Gastroesophageal sphincter (tissue), 4 donors: ENCODE data around the gene RAP1GAP. TPM values are rescaled to one million over a fixed set of nuclear protein-coding genes. Genes with fewer than 3 reads are reported as not detected.

Experiments used
- ATAC-seq: fragments of 150-250 bp; one replicate; pipeline ENCODE4 v1.9.1; 2016; ENCODE audit warnings: mild to moderate bottlenecking, moderate library complexity
- H3K27ac ChIP-seq, 4 donors: fragments of 200-600 bp; sonication (generic) in 3 of 4; 1 replicate in 3 of 4; 2 replicates in 1 of 4; pipeline ENCODE4 v1.5.1; 2016 to 2019
- H3K27me3 ChIP-seq: fragments of 200-600 bp; sonication (generic); one replicate; pipeline ENCODE4 v1.5.1; 2019
- H3K36me3 ChIP-seq, 2 donors: fragments of 200-600 bp; sonication (generic); one replicate each; pipeline ENCODE4 v1.5.1; 2019; ENCODE audit warnings: control low read depth in 1 of 2
- H3K4me1 ChIP-seq, 3 donors: fragments of 200-600 bp; sonication (generic); 1 replicate in 2 of 3; 2 replicates in 1 of 3; pipeline ENCODE4 v1.5.1; 2016 to 2019; ENCODE audit warnings: control low read depth in 2 of 3
- H3K4me3 ChIP-seq, 2 donors: fragments of 200-600 bp; sonication (generic); one replicate each; pipeline ENCODE4 v1.5.1; 2019; ENCODE audit warnings: mild to moderate bottlenecking in 1 of 2, moderate library complexity in 1 of 2
- H3K9me3 ChIP-seq, 3 donors: fragments of 200-600 bp; sonication (generic); one replicate each; pipeline ENCODE4 v1.5.1; 2017 to 2019; ENCODE audit warnings: control low read depth in 2 of 3
- CTCF ChIP-seq, 4 experiments: fragments of 200-600 bp in 2 of 4; fragments of 450-650 bp in 2 of 4; sonication (generic) in 1 of 4; IDR thresholded peaks; one replicate each; pipeline ENCODE4 v1.5.1; 2017 to 2019; ENCODE audit warnings: antibody characterized with exemption in 4 of 4, mild to moderate bottlenecking in 2 of 4, moderate library complexity in 2 of 4
- EP300 ChIP-seq: sonication (generic); formaldehyde crosslinking; IDR thresholded peaks from one replicate; pipeline ENCODE4 v1.6.1; 2017; ENCODE audit warnings: antibody characterized with exemption, mild to moderate bottlenecking
- POLR2A ChIP-seq, 2 donors: fragments of 450-650 bp; IDR thresholded peaks; one replicate each; pipeline ENCODE4 v1.6.1; 2017; ENCODE audit warnings: antibody characterized with exemption in 2 of 2, mild to moderate bottlenecking in 2 of 2, moderate library complexity in 1 of 2
- POLR2AphosphoS5 ChIP-seq: sonication (generic); formaldehyde crosslinking; IDR thresholded peaks from one replicate; pipeline ENCODE4 v1.6.1; 2017; ENCODE audit warnings: antibody characterized with exemption
- WGBS, 2 donors: methylation state at CpG; one replicate each; pipeline ENCODE4 v1.1.5; 2018; ENCODE audit warnings: low coverage in 1 of 2; 5-methylcytosine and 5-hydroxymethylcytosine counted together
- total RNA-seq, 4 donors: library from RNA; depleted of rRNA; stranded (reverse); fragments of >200 nt; gene quantifications; one replicate each; pipeline ENCODE4 v1.1.0, GENCODE V29; 2016

Gene RAP1GAP
- total RNA-seq, 4 donors from 2014 or later, result 0.12 to 2.3 TPM; not detected in 2

DNA sequence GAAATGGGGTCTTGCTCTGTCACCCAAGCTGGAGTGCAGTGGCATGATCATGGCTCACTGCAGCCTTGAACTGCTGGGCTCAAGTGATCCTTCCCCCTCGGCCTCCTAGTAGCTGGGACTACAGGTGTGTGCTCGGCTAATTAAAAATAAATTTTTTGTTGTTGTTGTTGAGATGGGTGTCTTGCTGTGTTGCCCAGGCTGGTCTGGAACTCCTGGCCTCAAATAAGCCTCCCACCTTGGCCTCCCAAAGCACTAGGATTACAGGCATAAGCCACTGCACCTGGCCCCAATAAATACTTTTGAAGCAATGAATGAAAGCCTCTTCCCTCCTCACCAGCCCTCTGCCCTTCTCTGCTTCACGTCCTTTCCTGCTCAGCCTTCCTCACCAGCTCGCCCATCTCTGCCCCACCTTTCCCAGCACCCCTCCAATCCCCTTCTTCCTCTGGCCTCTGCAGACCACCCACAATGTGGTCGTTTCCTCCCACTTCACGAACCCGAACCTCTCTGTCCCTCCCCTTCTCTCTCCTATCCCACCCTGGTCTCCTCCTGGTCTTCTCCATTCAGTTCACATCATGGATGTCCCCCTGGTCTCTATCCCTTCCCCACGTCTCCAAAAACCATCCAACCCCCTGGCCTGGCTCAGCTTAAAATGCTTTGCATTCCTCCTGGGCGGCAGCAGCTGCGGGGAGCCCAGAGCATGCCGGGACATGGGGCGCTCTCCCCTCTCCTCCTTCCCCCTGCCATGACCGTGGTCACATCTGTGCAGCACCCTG is 38.4 kb downstream of the RAP1GAP start:
- Histone ChIP-seq H3K4me1 (no peaks in the 10 kb centered on the region), H3K27ac (no peak overlapping the region), H3K9me3 (no peaks in the 10 kb centered on the region), H3K36me3 (no peaks in the 10 kb centered on the region), H3K27me3 (peaks cover 69% of the 10 kb centered on the region), H3K4me3 (no peak overlapping the region)
- no peak for ATAC-seq
- 33 to 42% methylated on average over 3 to 7 of the region's 13 CpGs for WGBS, 2 donors
- TF ChIP-seq POLR2AphosphoS5, result no peak
- no peak for TF ChIP-seq CTCF (IDR thresholded peaks at IDR 0.05)
- TF ChIP-seq EP300, result no peak
- no peak for TF ChIP-seq POLR2A (IDR thresholded peaks at IDR 0.05)

DNA sequence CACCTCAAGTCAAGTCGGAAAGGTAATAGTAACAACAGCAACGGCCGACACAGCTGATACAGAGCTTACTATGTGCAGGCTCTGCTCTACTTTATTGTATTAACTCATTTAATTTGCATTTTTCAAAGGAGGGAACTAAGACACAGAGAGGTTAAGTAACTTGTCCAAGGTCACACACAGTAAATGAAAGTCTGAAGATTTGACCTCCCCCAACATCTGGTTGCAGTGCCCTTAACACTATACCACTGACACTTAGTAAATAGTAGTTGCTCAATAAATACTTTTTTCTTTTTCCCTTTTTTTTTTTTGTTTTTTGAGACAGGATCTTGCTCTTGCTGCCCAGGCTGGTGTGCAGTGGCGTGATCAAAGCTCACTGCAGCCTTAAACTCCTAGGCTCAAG is 39.2 kb downstream of the RAP1GAP start:
- ATAC-seq, result no peak
- H3K27me3 ChIP-seq, result peaks cover 71% of the 10 kb centered on the region
- WGBS, 2 donors, result 95% methylated on average over 3 of the region's 4 CpGs; no CpG with 5 or more reads in 1 of the 2 donors
- H3K27ac ChIP-seq, result no peak overlapping the region
- no peak overlapping the region for H3K4me3 ChIP-seq
- no peaks in the 10 kb centered on the region for H3K9me3 ChIP-seq
- no peak for TF ChIP-seq CTCF (IDR thresholded peaks at IDR 0.05)
- no peak for TF ChIP-seq EP300
- H3K36me3 ChIP-seq, result no peaks in the 10 kb centered on the region
- no peaks in the 10 kb centered on the region for H3K4me1 ChIP-seq

DNA sequence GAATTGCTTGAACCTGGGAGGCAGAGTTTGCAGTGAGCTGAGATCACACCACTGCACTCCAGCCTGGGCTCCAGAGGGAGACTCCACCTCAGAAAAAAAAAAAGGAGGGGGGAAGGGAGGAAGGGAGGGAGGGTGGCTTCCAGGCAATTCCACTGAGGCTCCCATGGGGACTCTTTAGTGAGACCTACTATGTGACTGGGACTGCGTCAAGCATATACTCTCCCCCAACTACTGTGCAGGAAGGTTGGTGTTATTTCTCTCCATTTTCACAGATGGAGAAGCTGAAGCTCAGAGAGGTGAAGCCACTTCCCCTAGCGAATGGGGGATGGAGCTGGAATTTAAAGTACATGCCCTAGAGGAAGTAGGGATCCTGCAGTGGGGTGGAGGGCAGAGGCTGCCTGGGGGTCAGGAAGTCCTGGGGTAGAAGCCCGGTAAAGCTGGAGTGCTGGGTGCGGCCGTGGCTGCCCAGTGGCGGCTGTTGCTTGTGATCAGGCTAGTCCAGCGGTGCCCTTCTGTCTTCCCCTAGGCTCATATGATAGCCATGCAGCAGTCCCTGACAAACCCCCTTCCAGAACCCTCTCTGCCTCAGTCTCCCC is 40.3 kb downstream of the RAP1GAP start:
- Histone ChIP-seq H3K4me1 (no peaks in the 10 kb centered on the region), H3K27ac (no peak overlapping the region), H3K4me3 (no peak overlapping the region), H3K36me3 (no peaks in the 10 kb centered on the region), H3K9me3 (no peaks in the 10 kb centered on the region), H3K27me3 (peaks cover 74% of the 10 kb centered on the region)
- no peak for TF ChIP-seq CTCF (IDR thresholded peaks at IDR 0.05)
- TF ChIP-seq EP300, result no peak
- no peak for TF ChIP-seq POLR2A (IDR thresholded peaks at IDR 0.05)
- no peak for TF ChIP-seq POLR2AphosphoS5
- ATAC-seq, result no peak
- WGBS, 2 donors, result 74% methylated on average over 4 of the region's 7 CpGs; no CpG with 5 or more reads in 1 of the 2 donors

GRCh38 chr1:21626921-21627339 is 42.2 kb downstream of the RAP1GAP start:
- H3K27ac ChIP-seq, result no peak overlapping the region
- no peaks in the 10 kb centered on the region for H3K9me3 ChIP-seq
- no peak for TF ChIP-seq POLR2A (IDR thresholded peaks at IDR 0.05)
- TF ChIP-seq EP300, result no peak
- H3K27me3 ChIP-seq, result peaks cover 74% of the 10 kb centered on the region
- no peaks in the 10 kb centered on the region for H3K4me1 ChIP-seq
- H3K36me3 ChIP-seq, result no peaks in the 10 kb centered on the region
- 64% methylated on average over 4 of the region's 11 CpGs; no CpG with 5 or more reads in 1 of the 2 donors for WGBS, 2 donors
- ATAC-seq, result no peak
- no peak overlapping the region for H3K4me3 ChIP-seq

DNA sequence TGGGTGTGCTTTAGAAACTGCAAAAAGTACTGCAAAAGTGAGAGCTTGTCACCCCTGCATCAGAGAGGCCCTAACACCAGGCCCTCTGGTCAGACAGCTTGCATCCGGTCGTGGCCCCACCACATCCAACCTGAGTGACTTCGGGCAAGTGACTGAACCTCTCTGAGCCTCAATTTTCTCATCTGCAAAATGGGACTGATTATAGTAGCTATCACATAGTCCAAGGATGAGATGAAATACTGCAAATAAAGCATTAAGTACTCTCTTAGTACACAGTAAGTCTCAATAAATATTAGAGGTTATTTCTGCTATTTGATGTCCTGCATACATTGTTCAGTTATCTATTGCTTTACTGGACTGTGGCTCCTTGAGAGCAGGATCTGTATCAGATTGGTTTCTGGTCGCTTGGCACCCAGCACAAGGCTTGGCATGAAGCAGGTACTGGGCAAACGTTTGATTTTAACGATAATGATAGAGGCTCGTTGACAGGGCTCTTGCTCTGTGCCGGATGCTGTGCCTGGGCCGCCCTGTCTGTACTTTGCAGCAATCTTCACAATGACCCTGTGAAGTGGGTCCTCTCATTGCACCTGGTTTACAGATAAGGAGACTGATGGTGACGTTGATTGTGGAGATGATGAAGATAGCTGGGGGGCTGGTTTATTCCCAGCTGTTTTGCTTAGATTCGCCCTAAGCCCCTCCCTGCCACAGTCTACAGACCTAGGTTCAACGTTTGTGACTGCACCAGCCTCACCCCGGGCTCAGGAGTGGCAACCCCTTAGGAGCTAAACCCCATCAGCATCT is 43.6 kb downstream of the RAP1GAP start:
- no peaks in the 10 kb centered on the region for H3K9me3 ChIP-seq
- WGBS, 2 donors, result 74 to 79% methylated on average over 7 to 11 of the region's 13 CpGs
- no peak overlapping the region for H3K27ac ChIP-seq
- H3K36me3 ChIP-seq, result no peaks in the 10 kb centered on the region
- peaks cover 0 to 5% (median 0%) of the 10 kb centered on the region in 3 donors for H3K4me1 ChIP-seq
- peaks cover 64% of the 10 kb centered on the region for H3K27me3 ChIP-seq
- TF ChIP-seq POLR2AphosphoS5, result no peak
- TF ChIP-seq CTCF (IDR thresholded peaks at IDR 0.05), result no peak
- TF ChIP-seq POLR2A (IDR thresholded peaks at IDR 0.05), result no peak
- no peak for TF ChIP-seq EP300
- no peak for ATAC-seq
- no peak overlapping the region for H3K4me3 ChIP-seq
